SK-N-SH (cell line): ENCODE results near the gene ZNF134. TPM values are rescaled to one million over a fixed set of nuclear protein-coding genes. Genes with fewer than 3 reads are reported as not detected.

ENCODE experiments used
- CTCF ChIA-PET: fragments of 300-600, 350-600 bp; formaldehyde crosslinking; extraction: SDS; loops from one replicate; lab custom pipeline; 2021; lab: Yijun Ruan, JAX
- POLR2A ChIA-PET: fragments of 350-600 bp; sonication (Branson Sonifier 250); formaldehyde crosslinking; extraction: SDS; loops from one replicate; lab custom pipeline; 2020; ENCODE audit warnings: antibody characterized with exemption, inconsistent platforms; lab: Yijun Ruan, JAX
- DNase-seq: peaks from one replicate; pipeline ENCODE4 v3.0.0; 2012
- H2AFZ ChIP-seq: fragments of 200-600 bp; sonication (generic); 2 replicates; pipeline ENCODE4 v1.8.1; 2016; ENCODE audit warnings: antibody characterized with exemption, mild to moderate bottlenecking, low read depth
- H3F3A ChIP-seq: fragments of 200-600 bp; sonication (generic); replicated peaks from 2 replicates; pipeline ENCODE3; 2016; ENCODE audit warnings: antibody characterized with exemption, mild to moderate bottlenecking; ENCODE audit not compliant: insufficient read depth
- H3K27ac ChIP-seq, 2 experiments: fragments of 200-500 bp in 1 of 2; fragments of 200-600 bp in 1 of 2; sonication (Bioruptor generic) in 1 of 2; sonication (generic), shearing (Covaris generic) in 1 of 2; 2 replicates each; pipeline versions ENCODE4 v1.5.1 to v1.6.1; 2014 to 2016; ENCODE audit warnings: low read depth in 2 of 2, inconsistent platforms in 1 of 2, low read length in 1 of 2, mild to moderate bottlenecking in 1 of 2, mixed read lengths in 1 of 2
- H3K27me3 ChIP-seq: fragments of 200-600 bp; sonication (generic), shearing (Covaris generic); 2 replicates; pipeline ENCODE4 v1.6.1; 2016; ENCODE audit warnings: mixed run types; ENCODE audit not compliant: insufficient read depth
- H3K36me3 ChIP-seq, 2 experiments: fragments of 200-500 bp in 1 of 2; fragments of 200-600 bp in 1 of 2; sonication (Bioruptor generic) in 1 of 2; sonication (generic) in 1 of 2; replicated peaks in 1 of 2; 2 replicates each; pipeline versions ENCODE3 to v1.5.1; 2014 to 2016; ENCODE audit warnings: low read length in 1 of 2, mild to moderate bottlenecking in 1 of 2; ENCODE audit not compliant: insufficient read depth in 2 of 2, control insufficient read depth in 1 of 2
- H3K4me1 ChIP-seq, 2 experiments: fragments of 200-500 bp in 1 of 2; fragments of 200-600 bp in 1 of 2; sonication (Bioruptor generic) in 1 of 2; sonication (generic), shearing (Covaris generic) in 1 of 2; 2 replicates each; pipeline versions ENCODE4 v1.5.1 to v1.6.1; 2014 to 2016; ENCODE audit warnings: low read depth in 1 of 2, low read length in 1 of 2, mixed run types in 1 of 2; ENCODE audit not compliant: insufficient read depth in 2 of 2, control insufficient read depth in 1 of 2
- H3K4me2 ChIP-seq: fragments of 200-600 bp; sonication (generic), shearing (Covaris generic); 2 replicates; pipeline ENCODE4 v1.6.1; 2017; ENCODE audit warnings: mixed run types
- H3K4me3 ChIP-seq, 2 experiments: fragments of 200-500 bp in 1 of 2; fragments of 200-600 bp in 1 of 2; sonication (Bioruptor generic) in 1 of 2; sonication (generic), shearing (Covaris generic) in 1 of 2; 2 replicates each; pipeline versions ENCODE4 v1.5.1 to v1.8.1; 2014 to 2016; ENCODE audit warnings: low read depth in 2 of 2, inconsistent platforms in 1 of 2, low read length in 1 of 2, mild to moderate bottlenecking in 1 of 2, mixed read lengths in 1 of 2, moderate library complexity in 1 of 2
- H3K79me2 ChIP-seq: fragments of 200-600 bp; sonication (generic); 2 replicates; pipeline ENCODE4 v1.8.1; 2017; ENCODE audit warnings: mild to moderate bottlenecking; ENCODE audit not compliant: insufficient read depth
- H3K9ac ChIP-seq: fragments of 200-600 bp; sonication (generic); 2 replicates; pipeline ENCODE4 v1.6.1; 2017; ENCODE audit warnings: mixed run types
- H3K9me2 ChIP-seq: fragments of 200-600 bp; sonication (generic); 2 replicates; pipeline ENCODE4 v1.6.1; 2017; ENCODE audit warnings: mixed run types
- H3K9me3 ChIP-seq: fragments of 200-600 bp; sonication (generic); 2 replicates; pipeline ENCODE4 v1.6.1; 2017; ENCODE audit warnings: mixed run types, mild to moderate bottlenecking, moderate library complexity
- H4K20me1 ChIP-seq: fragments of 200-600 bp; sonication (generic); 2 replicates; pipeline ENCODE4 v1.6.1; 2017; ENCODE audit warnings: mild to moderate bottlenecking, mixed run types; ENCODE audit not compliant: insufficient read depth
- EP300 ChIP-seq, 2 experiments: IDR thresholded peaks; 2 replicates each; pipeline versions ENCODE4 v1.4.0 to v1.6.1; 2012; ENCODE audit warnings: borderline replicate concordance in 1 of 2, low read depth in 1 of 2, low read length in 1 of 2
- EZH2phosphoT487 ChIP-seq: fragments of 200-600 bp; sonication (generic); IDR thresholded peaks from 2 replicates; pipeline ENCODE4 v1.6.1; 2017; ENCODE audit warnings: low read depth, mixed run types, mild to moderate bottlenecking, antibody characterized with exemption, moderate library complexity, borderline replicate concordance
- FOXJ3 ChIP-seq: sonication (generic); formaldehyde crosslinking; IDR thresholded peaks from 2 replicates; pipeline ENCODE4 v1.5.1; 2020; ENCODE audit warnings: mild to moderate bottlenecking, missing genetic modification reagents
- GABPA ChIP-seq: IDR thresholded peaks from 2 replicates; pipeline ENCODE4 v1.4.0; 2012; ENCODE audit warnings: low read depth, mild to moderate bottlenecking
- GATA2 ChIP-seq: sonication (generic); formaldehyde crosslinking; IDR thresholded peaks from 2 replicates; pipeline ENCODE4 v1.5.0; 2020; ENCODE audit warnings: mild to moderate bottlenecking, missing genetic modification reagents
- JUND ChIP-seq: IDR thresholded peaks from 2 replicates; pipeline ENCODE4 v1.4.0; 2012
- NRF1 ChIP-seq: IDR thresholded peaks from 2 replicates; pipeline ENCODE4 v1.6.1; 2012; ENCODE audit warnings: low read depth, mild to moderate bottlenecking, low read length
- SMC3 ChIP-seq: IDR thresholded peaks from 2 replicates; pipeline ENCODE4 v1.6.1; 2012; ENCODE audit warnings: low read depth, low read length, improper control_type of control experiment
- TAF1 ChIP-seq: IDR thresholded peaks from 2 replicates; pipeline ENCODE4 v1.6.1; 2012; ENCODE audit warnings: low read depth, mild to moderate bottlenecking, low read length, moderate library complexity, borderline replicate concordance
- YY1 ChIP-seq: IDR thresholded peaks from 2 replicates; pipeline ENCODE4 v1.4.0; 2012; ENCODE audit warnings: low read depth, mild to moderate bottlenecking
- WGBS: methylation state at CpG from one replicate; pipeline ENCODE4 v1.1.6; 2017; ENCODE audit warnings: low lambda C conversion rate; 5-methylcytosine and 5-hydroxymethylcytosine counted together
- polyA plus RNA-seq, 3 experiments: library from polyadenylated mRNA; depleted of rRNA; stranded (reverse); fragments of >200 nt; gene quantifications; 2 replicates each; pipeline ENCODE4 v1.2.3, GENCODE V29; 2012
- TF ChIP-seq, protein P1 (sequence below): fragments of 150-350 bp; IDR thresholded peaks from 2 replicates; pipeline ENCODE4 v1.6.1; 2017; ENCODE audit warnings: antibody characterized with exemption, low read length, low read depth, borderline replicate concordance
- TF ChIP-seq, protein P2 (sequence below): IDR thresholded peaks from 2 replicates; pipeline ENCODE4; 2012
- TF ChIP-seq, protein P3 (sequence below): fragments of 150-350 bp; IDR thresholded peaks from 2 replicates; pipeline ENCODE4 v1.6.1; 2016; ENCODE audit warnings: mild to moderate bottlenecking, low read depth, low read length
- TF ChIP-seq, protein P4 (sequence below): fragments of 200-600 bp; sonication (generic); IDR thresholded peaks from 2 replicates; pipeline ENCODE4 v1.6.1; 2017; ENCODE audit warnings: antibody characterized with exemption, mild to moderate bottlenecking, moderate library complexity
- TF ChIP-seq, protein P5 (sequence below): IDR thresholded peaks from 2 replicates; pipeline ENCODE4 v1.4.0; 2012; ENCODE audit warnings: low read depth, borderline replicate concordance

ZNF134 gene
- polyA plus RNA-seq, 1 of the 3 experiments (the other 2 are of a cell fraction): 9.8 TPM

DNA sequence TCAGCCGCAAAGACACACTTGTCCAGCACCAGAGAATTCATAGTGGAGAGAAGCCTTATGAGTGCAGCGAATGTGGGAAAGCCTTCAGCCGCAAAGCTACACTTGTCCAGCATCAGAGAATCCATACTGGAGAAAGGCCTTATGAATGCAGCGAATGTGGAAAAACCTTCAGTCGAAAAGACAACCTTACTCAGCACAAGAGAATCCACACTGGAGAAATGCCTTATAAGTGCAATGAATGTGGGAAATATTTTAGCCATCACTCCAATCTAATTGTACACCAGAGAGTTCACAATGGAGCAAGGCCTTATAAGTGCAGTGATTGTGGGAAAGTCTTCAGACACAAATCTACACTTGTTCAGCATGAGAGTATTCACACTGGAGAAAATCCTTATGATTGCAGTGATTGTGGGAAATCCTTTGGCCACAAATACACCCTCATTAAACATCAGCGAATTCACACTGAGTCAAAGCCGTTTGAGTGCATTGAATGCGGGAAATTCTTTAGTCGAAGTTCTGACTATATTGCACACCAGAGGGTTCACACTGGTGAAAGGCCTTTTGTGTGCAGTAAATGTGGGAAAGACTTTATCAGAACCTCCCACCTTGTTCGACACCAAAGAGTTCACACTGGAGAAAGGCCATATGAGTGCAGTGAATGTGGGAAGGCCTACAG is 6.8 kb downstream of the ZNF134 start:
- TF ChIP-seq, protein P1, sequence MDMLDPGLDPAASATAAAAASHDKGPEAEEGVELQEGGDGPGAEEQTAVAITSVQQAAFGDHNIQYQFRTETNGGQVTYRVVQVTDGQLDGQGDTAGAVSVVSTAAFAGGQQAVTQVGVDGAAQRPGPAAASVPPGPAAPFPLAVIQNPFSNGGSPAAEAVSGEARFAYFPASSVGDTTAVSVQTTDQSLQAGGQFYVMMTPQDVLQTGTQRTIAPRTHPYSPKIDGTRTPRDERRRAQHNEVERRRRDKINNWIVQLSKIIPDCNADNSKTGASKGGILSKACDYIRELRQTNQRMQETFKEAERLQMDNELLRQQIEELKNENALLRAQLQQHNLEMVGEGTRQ: no peak
- TF ChIP-seq GABPA (no peak), FOXJ3 (no peak)
- TF ChIP-seq, protein P2, sequence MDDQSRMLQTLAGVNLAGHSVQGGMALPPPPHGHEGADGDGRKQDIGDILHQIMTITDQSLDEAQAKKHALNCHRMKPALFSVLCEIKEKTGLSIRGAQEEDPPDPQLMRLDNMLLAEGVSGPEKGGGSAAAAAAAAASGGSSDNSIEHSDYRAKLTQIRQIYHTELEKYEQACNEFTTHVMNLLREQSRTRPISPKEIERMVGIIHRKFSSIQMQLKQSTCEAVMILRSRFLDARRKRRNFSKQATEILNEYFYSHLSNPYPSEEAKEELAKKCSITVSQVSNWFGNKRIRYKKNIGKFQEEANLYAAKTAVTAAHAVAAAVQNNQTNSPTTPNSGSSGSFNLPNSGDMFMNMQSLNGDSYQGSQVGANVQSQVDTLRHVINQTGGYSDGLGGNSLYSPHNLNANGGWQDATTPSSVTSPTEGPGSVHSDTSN: no peak
- TF ChIP-seq, protein P3, sequence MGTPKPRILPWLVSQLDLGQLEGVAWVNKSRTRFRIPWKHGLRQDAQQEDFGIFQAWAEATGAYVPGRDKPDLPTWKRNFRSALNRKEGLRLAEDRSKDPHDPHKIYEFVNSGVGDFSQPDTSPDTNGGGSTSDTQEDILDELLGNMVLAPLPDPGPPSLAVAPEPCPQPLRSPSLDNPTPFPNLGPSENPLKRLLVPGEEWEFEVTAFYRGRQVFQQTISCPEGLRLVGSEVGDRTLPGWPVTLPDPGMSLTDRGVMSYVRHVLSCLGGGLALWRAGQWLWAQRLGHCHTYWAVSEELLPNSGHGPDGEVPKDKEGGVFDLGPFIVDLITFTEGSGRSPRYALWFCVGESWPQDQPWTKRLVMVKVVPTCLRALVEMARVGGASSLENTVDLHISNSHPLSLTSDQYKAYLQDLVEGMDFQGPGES: no peak
- H3K9me3 ChIP-seq: peaks cover 37% of the 10 kb centered on the region
- H3K4me2 ChIP-seq: no peak overlapping the region
- 98% methylated on average over 10 of the region's 10 CpGs for WGBS
- no peak overlapping the region for H3K9ac ChIP-seq
- H3F3A ChIP-seq: peaks cover 13% of the 10 kb centered on the region
- H3K9me2 ChIP-seq: no peaks in the 10 kb centered on the region
- H3K36me3 ChIP-seq: peaks cover 75 to 100% of the 10 kb centered on the region in 2 experiments
- no peaks in the 10 kb centered on the region for H4K20me1 ChIP-seq
- no peak overlapping the region for H3K27ac ChIP-seq
- H3K27me3 ChIP-seq: no peaks in the 10 kb centered on the region
- H3K4me3 ChIP-seq: peak overlapping the region in 1 of 2 experiments; percentile 34; a peak in 1 of 4 replicates
- DNase-seq: no peak
- CTCF ChIA-PET: no interaction called here
- peaks cover 76% of the 10 kb centered on the region for H3K79me2 ChIP-seq
- no peaks in the 10 kb centered on the region for H3K4me1 ChIP-seq
- no peak overlapping the region for H2AFZ ChIP-seq
- POLR2A ChIA-PET: no interaction called here

DNA sequence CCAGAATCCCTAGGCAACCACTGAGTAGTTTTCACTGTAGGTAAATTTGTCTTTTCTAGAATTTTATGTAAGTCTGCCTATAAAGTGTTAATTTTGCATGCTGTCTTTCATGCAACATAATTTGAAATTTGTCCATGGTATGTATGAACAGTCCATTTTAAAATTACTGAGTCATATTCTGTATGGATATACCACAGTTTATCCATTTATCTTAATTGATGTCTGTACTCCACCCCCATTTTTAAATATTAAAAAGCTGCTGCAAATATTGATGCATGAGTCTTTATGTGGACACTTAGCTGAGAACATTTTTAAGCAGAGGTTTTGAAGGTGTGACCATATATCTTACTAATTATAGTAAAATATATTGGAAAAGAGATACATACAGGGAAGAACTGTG is 9.0 kb downstream of the ZNF134 start:
- H3K4me1 ChIP-seq: no peaks in the 10 kb centered on the region
- H3K27ac ChIP-seq: no peak overlapping the region
- H3K9me2 ChIP-seq: no peaks in the 10 kb centered on the region
- H3K27me3 ChIP-seq: no peaks in the 10 kb centered on the region
- no peak for DNase-seq
- TF ChIP-seq EZH2phosphoT487 (no peak), JUND (no peak), NRF1 (no peak), EP300 (IDR thresholded peaks at IDR 0.05; ENCODE audit: borderline replicate concordance in 1 of 2, low read depth in 1 of 2, low read length in 1 of 2) (no peak), GATA2 (CRISPR knock-in tag) (no peak), YY1 (no peak), FOXJ3 (no peak), TAF1 (no peak), SMC3 (no peak)
- TF ChIP-seq, protein P4, sequence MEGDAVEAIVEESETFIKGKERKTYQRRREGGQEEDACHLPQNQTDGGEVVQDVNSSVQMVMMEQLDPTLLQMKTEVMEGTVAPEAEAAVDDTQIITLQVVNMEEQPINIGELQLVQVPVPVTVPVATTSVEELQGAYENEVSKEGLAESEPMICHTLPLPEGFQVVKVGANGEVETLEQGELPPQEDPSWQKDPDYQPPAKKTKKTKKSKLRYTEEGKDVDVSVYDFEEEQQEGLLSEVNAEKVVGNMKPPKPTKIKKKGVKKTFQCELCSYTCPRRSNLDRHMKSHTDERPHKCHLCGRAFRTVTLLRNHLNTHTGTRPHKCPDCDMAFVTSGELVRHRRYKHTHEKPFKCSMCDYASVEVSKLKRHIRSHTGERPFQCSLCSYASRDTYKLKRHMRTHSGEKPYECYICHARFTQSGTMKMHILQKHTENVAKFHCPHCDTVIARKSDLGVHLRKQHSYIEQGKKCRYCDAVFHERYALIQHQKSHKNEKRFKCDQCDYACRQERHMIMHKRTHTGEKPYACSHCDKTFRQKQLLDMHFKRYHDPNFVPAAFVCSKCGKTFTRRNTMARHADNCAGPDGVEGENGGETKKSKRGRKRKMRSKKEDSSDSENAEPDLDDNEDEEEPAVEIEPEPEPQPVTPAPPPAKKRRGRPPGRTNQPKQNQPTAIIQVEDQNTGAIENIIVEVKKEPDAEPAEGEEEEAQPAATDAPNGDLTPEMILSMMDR: no peak
- TF ChIP-seq, protein P2: no peak
- TF ChIP-seq, protein P5, sequence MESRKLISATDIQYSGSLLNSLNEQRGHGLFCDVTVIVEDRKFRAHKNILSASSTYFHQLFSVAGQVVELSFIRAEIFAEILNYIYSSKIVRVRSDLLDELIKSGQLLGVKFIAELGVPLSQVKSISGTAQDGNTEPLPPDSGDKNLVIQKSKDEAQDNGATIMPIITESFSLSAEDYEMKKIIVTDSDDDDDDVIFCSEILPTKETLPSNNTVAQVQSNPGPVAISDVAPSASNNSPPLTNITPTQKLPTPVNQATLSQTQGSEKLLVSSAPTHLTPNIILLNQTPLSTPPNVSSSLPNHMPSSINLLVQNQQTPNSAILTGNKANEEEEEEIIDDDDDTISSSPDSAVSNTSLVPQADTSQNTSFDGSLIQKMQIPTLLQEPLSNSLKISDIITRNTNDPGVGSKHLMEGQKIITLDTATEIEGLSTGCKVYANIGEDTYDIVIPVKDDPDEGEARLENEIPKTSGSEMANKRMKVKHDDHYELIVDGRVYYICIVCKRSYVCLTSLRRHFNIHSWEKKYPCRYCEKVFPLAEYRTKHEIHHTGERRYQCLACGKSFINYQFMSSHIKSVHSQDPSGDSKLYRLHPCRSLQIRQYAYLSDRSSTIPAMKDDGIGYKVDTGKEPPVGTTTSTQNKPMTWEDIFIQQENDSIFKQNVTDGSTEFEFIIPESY: no peak
- no peak overlapping the region for H2AFZ ChIP-seq
- POLR2A ChIA-PET: no interaction called here
- no peak overlapping the region for H3K9ac ChIP-seq
- peaks cover 15% of the 10 kb centered on the region for H3F3A ChIP-seq
- CTCF ChIA-PET: no interaction called here
- H3K36me3 ChIP-seq: peaks cover 60 to 83% of the 10 kb centered on the region in 2 experiments
- peaks cover 54% of the 10 kb centered on the region for H3K79me2 ChIP-seq
- no peak overlapping the region for H3K4me2 ChIP-seq
- no peak overlapping the region for H3K4me3 ChIP-seq
- H3K9me3 ChIP-seq: peaks cover 30% of the 10 kb centered on the region
- no peaks in the 10 kb centered on the region for H4K20me1 ChIP-seq
